Thyroid gland (tissue), 4 donors: ENCODE measurements around the gene MNAT1.

Experiments
- CTCF ChIP-seq, 6 experiments: fragments of 200-600 bp in 3 of 6; fragments of 450-650 bp in 3 of 6; sonication (generic) in 3 of 6; IDR thresholded peaks; one replicate each; pipeline ENCODE4 v1.5.1; 2016 to 2019; ENCODE audit warnings: antibody characterized with exemption in 6 of 6, mild to moderate bottlenecking in 2 of 6, inconsistent platforms in 1 of 6, moderate library complexity in 1 of 6
- POLR2A ChIP-seq, 2 donors: fragments of 450-650 bp; IDR thresholded peaks; one replicate each; pipeline ENCODE4 v1.6.1; 2017; ENCODE audit warnings: antibody characterized with exemption in 2 of 2, mild to moderate bottlenecking in 2 of 2, moderate library complexity in 1 of 2

GRCh38 chr14:60922050-60922449, 187.5 kb downstream of the MNAT1 start:
- TF ChIP-seq POLR2A (IDR thresholded peaks at IDR 0.05) (no peak), CTCF (IDR thresholded peaks at IDR 0.05) (no peak)
